K562 (cell line): Measurements from ENCODE around the gene LLGL2.

ENCODE experiments used
- BACH1 ChIP-seq: fragments of 200-800 bp; sonication (Bioruptor generic); IDR thresholded peaks from 2 replicates; pipeline ENCODE4 v1.6.1; 2016; ENCODE audit warnings: missing genetic modification characterization, missing compliant biosample characterization
- CTCF ChIP-seq, 3 experiments: IDR thresholded peaks in 2 of 3; conservative IDR thresholded peaks in 1 of 3; 2 replicates each; pipeline ENCODE4 v1.5.1; 2011 to 2012; ENCODE audit warnings: low read length in 3 of 3, mild to moderate bottlenecking in 3 of 3, control low read depth in 2 of 3, improper control_type of control experiment in 1 of 3, inconsistent platforms in 1 of 3, low read depth in 1 of 3, mixed read lengths in 1 of 3, moderate library complexity in 1 of 3; ENCODE audit not compliant: insufficient read depth in 2 of 3
- POLR2A ChIP-seq: fragments of 450-650 bp; conservative IDR thresholded peaks from 2 replicates; pipeline ENCODE4 v1.6.1; 2016
- SREBF1 ChIP-seq: fragments of 150-350 bp; IDR thresholded peaks from 2 replicates; pipeline ENCODE4 v1.6.1; 2014; ENCODE audit warnings: antibody characterized with exemption, low read depth, low read length, borderline replicate concordance
- ZBTB40 ChIP-seq, 2 experiments: fragments of 450-650 bp in 1 of 2; sonication (generic) in 1 of 2; formaldehyde crosslinking in 1 of 2; IDR thresholded peaks; 2 replicates each; pipeline versions ENCODE4 v1.7.1 to v1.9.0; 2016 to 2022; ENCODE audit warnings: inconsistent platforms in 1 of 2, mild to moderate bottlenecking in 1 of 2, missing genetic modification reagents in 1 of 2
- ZBTB5 ChIP-seq: fragments of 450-650 bp; IDR thresholded peaks from 2 replicates; pipeline ENCODE4 v1.6.1; 2017; ENCODE audit warnings: antibody characterized with exemption
- ZNF263 ChIP-seq: sonication (generic); formaldehyde crosslinking; IDR thresholded peaks from 2 replicates; pipeline ENCODE4 v1.8.0; 2022; ENCODE audit warnings: mild to moderate bottlenecking, missing genetic modification reagents, borderline replicate concordance

- TF ChIP-seq ZBTB40 (IDR thresholded peaks at IDR 0.05) (no peak), ZBTB40 (CRISPR knock-in tag; IDR thresholded peaks at IDR 0.05) (no peak), POLR2A (no peak), SREBF1 (no peak), BACH1 (tag) (no peak), CTCF (IDR thresholded peaks at IDR 0.05 in 2 of 3, conservative IDR thresholded peaks at IDR 0.05 in 1 of 3; ENCODE audit: insufficient read depth in 2 of 3, low read depth in 1 of 3, low read length in 3 of 3) (no peak), ZNF263 (no peak), ZBTB5 (no peak)
Measured at GRCh38 chr17:75623386-75623785, 97.9 kb downstream of the LLGL2 start.
